Esophagus muscularis mucosa (tissue), 4 donors: ENCODE results near the gene C12orf54. TPM values are rescaled to one million over a fixed set of nuclear protein-coding genes. Genes with fewer than 3 reads are reported as not detected.
"Not testable (repeated sequence)": the region's sequence is repeated elsewhere in the genome, so short reads cannot be mapped to it uniquely, and the experiment has no call there.

Experiments
- DNase-seq: peaks from one replicate; pipeline ENCODE4 v3.0.0-alpha.2; 2017; ENCODE audit errors: extremely low spot score
- H3K27ac ChIP-seq, 4 donors: fragments of 200-600 bp; sonication (generic); replicated peaks in 1 of 4; 1 replicate in 3 of 4; 2 replicates in 1 of 4; pipeline ENCODE4 v1.5.1; 2016 to 2019; ENCODE audit warnings: mild to moderate bottlenecking in 1 of 4
- H3K27me3 ChIP-seq, 4 donors: fragments of 200-600 bp; sonication (generic); one replicate each; pipeline versions ENCODE4 v1.5.1 to v1.6.0; 2016 to 2019
- H3K36me3 ChIP-seq, 4 donors: fragments of 200-600 bp; sonication (generic); one replicate each; pipeline ENCODE4 v1.5.1; 2016 to 2019
- H3K4me1 ChIP-seq, 4 donors: fragments of 200-600 bp; sonication (generic); one replicate each; pipeline ENCODE4 v1.5.1; 2016 to 2019
- H3K4me3 ChIP-seq, 4 donors: fragments of 200-600 bp; sonication (generic); 1 replicate in 2 of 4; 2 replicates in 2 of 4; pipeline ENCODE4 v1.5.1; 2016 to 2019; ENCODE audit warnings: mild to moderate bottlenecking in 4 of 4, moderate library complexity in 1 of 4
- H3K9me3 ChIP-seq, 4 donors: fragments of 200-600 bp; sonication (generic); 1 replicate in 3 of 4; 2 replicates in 1 of 4; pipeline ENCODE4 v1.5.1; 2016 to 2019
- EP300 ChIP-seq: sonication (generic); formaldehyde crosslinking; IDR thresholded peaks from one replicate; pipeline ENCODE4 v1.6.1; 2017; ENCODE audit warnings: antibody characterized with exemption
- POLR2A ChIP-seq: fragments of 450-650 bp; IDR thresholded peaks from one replicate; pipeline ENCODE4 v1.6.1; 2017; ENCODE audit warnings: antibody characterized with exemption, moderate library complexity, mild to moderate bottlenecking, low read depth
- POLR2AphosphoS5 ChIP-seq, 2 donors: sonication (generic); formaldehyde crosslinking; IDR thresholded peaks; one replicate each; pipeline ENCODE4 v1.6.1; 2017; ENCODE audit warnings: antibody characterized with exemption in 2 of 2
- WGBS: methylation state at CpG from one replicate; pipeline ENCODE4 v1.1.5; 2018; 5-methylcytosine and 5-hydroxymethylcytosine counted together
- intact Hi-C: fragments of 100-400 bp; cut with DNase I; formaldehyde crosslinking; loops from one replicate; pipeline ENCODE4 v1.15.1; 2023
- total RNA-seq, 4 donors: library from RNA; depleted of rRNA; stranded (reverse); fragments of >200 nt; gene quantifications; one replicate each; pipeline versions ENCODE4 v1.1.0 to v1.2.1, GENCODE V29; 2016
- TF ChIP-seq, protein P1 (sequence below), 3 experiments: fragments of 200-600 bp in 2 of 3; fragments of 450-650 bp in 1 of 3; sonication (generic) in 2 of 3; IDR thresholded peaks; one replicate each; pipeline ENCODE4 v1.5.1; 2017 to 2019; ENCODE audit warnings: antibody characterized with exemption in 3 of 3, mild to moderate bottlenecking in 2 of 3, moderate library complexity in 1 of 3

C12orf54 gene
- total RNA-seq, 4 donors from 2014 or later = not detected

DNA sequence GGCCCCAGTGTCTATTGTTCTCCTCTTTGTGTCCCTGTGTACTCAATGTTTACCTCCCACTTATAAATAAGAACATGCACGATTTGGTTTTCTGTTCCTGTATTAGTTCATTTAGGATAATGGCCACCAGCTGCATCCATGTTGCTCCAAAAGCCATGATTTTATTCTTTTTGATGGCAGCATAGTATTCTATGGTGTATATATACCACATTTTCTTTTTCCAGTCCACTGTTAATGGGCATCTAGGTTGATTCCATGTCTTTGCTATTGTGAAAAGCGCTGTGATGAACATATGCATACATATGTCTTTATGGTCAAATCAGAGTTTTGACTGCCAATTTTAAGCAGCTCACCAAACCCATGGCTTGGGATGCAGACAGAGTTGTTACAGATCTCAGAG is 27.2 kb upstream of the C12orf54 start:
- TF ChIP-seq, protein P1, sequence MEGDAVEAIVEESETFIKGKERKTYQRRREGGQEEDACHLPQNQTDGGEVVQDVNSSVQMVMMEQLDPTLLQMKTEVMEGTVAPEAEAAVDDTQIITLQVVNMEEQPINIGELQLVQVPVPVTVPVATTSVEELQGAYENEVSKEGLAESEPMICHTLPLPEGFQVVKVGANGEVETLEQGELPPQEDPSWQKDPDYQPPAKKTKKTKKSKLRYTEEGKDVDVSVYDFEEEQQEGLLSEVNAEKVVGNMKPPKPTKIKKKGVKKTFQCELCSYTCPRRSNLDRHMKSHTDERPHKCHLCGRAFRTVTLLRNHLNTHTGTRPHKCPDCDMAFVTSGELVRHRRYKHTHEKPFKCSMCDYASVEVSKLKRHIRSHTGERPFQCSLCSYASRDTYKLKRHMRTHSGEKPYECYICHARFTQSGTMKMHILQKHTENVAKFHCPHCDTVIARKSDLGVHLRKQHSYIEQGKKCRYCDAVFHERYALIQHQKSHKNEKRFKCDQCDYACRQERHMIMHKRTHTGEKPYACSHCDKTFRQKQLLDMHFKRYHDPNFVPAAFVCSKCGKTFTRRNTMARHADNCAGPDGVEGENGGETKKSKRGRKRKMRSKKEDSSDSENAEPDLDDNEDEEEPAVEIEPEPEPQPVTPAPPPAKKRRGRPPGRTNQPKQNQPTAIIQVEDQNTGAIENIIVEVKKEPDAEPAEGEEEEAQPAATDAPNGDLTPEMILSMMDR (IDR thresholded peaks at IDR 0.05) = no peak
- TF ChIP-seq POLR2AphosphoS5 (IDR thresholded peaks at IDR 0.05) = no peak
- TF ChIP-seq EP300 = no peak
- TF ChIP-seq POLR2A = no peak
- Histone ChIP-seq H3K27me3 (no peaks in the 10 kb centered on the region), H3K4me1 (no peaks in the 10 kb centered on the region), H3K9me3 (no peaks in the 10 kb centered on the region), H3K36me3 (no peaks in the 10 kb centered on the region), H3K4me3 (no peak overlapping the region), H3K27ac (no peak overlapping the region)
- no peak for DNase-seq
- intact Hi-C loops = no loop called here
- 65% methylated on average over 2 of the region's 2 CpGs for WGBS

DNA sequence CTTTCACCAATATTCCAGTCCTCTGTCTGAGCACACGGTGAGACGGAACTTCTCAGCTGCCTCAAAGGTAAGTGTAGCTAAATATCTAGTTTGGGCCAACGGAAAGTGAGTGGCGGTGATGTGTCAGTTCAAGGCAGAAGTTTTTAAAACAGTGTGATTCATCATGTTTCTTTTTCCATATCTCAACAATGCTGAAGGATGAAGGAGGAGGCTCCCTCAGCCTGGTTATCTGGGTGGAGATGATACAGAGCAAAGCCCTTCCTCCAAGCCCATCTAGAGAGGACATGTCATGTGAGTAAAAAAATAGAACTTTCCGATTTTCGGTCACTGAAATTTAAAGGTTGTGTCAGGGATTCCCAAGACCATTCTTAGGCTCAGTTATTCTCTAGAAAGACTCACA is 23.0 kb upstream of the C12orf54 start:
- no peaks in the 10 kb centered on the region for H3K4me1 ChIP-seq
- intact Hi-C loops = no loop called here
- no peaks in the 10 kb centered on the region for H3K27me3 ChIP-seq
- no peaks in the 10 kb centered on the region for H3K9me3 ChIP-seq
- 89% methylated on average over 6 of the region's 6 CpGs for WGBS
- TF ChIP-seq EP300 (no peak), POLR2A (no peak), POLR2AphosphoS5 (IDR thresholded peaks at IDR 0.05) (no peak)
- TF ChIP-seq, protein P1 (IDR thresholded peaks at IDR 0.05) = no peak
- DNase-seq = no peak
- H3K27ac ChIP-seq = no peak overlapping the region
- no peaks in the 10 kb centered on the region for H3K36me3 ChIP-seq
- no peak overlapping the region for H3K4me3 ChIP-seq

DNA sequence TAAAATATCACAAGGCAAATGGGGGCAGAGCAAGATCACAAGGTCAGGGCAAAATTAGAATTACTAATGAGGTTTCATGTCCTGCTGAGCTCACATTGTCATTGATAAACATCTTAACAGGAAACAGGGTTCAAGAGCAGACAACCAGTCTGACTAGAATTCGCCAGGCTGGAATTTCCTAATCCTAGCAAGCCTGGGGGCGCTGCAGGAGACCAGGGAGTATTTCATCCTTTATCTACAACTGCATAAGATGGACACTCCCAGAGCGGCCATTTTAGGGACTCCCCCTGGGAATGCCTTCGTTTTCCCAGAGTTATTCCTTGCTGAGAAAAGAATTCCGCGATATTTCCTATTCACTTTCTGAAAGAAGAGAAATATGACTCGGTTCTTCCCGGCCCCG is 13.3 kb upstream of the C12orf54 start:
- H3K36me3 ChIP-seq, H3K4me3 ChIP-seq, H3K27me3 ChIP-seq, H3K27ac ChIP-seq, intact Hi-C loops, DNase-seq, H3K4me1 ChIP-seq: not testable (repeated sequence)
- H3K9me3 ChIP-seq = peaks cover 0 to 42% (median 20%) of the 10 kb centered on the region in 4 donors
- 80% methylated on average over 9 of the region's 9 CpGs for WGBS

DNA sequence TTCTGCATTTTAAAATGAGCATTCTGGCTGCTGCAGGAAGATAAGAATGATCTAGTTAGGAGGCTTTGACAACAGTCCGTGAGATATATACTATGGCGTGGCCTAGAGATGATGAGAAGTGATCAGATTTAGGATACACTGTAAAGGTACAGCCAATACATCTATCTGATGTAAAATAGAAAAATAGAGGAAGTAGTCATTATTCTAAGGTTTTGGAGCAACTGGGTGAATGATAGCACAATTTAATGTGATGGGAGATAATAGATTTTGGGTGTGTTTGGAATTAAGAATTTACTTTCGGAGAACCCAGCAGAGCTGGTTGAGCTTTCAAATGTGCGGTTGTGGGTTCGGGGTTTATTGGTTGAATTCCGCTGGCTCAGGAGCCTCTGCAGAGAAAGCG is 10.0 kb upstream of the C12orf54 start, which contains the start of gene ANP32D:
ANP32D (plus strand) TSS at position 301 of the 400 bp plus-strand sequence. CDS start 106 bp downstream, outside the sequence.
- Histone ChIP-seq H3K36me3 (no peaks in the 10 kb centered on the region), H3K9me3 (peaks cover 0 to 40% (median 20%) of the 10 kb centered on the region in 4 donors), H3K4me3 (no peak within 1 kb of the TSS), H3K27ac (no peak within 1 kb of the TSS), H3K27me3 (no peaks in the 10 kb centered on the region), H3K4me1 (no peaks in the 10 kb centered on the region)
- TF ChIP-seq POLR2AphosphoS5 (IDR thresholded peaks at IDR 0.05) (no peak), POLR2A (no peak), EP300 (no peak)
- TF ChIP-seq, protein P1 (IDR thresholded peaks at IDR 0.05) = no peak
- 87% methylated on average over 7 of the region's 7 CpGs for WGBS
- DNase-seq = no peak
- intact Hi-C loops = no loop called here

DNA sequence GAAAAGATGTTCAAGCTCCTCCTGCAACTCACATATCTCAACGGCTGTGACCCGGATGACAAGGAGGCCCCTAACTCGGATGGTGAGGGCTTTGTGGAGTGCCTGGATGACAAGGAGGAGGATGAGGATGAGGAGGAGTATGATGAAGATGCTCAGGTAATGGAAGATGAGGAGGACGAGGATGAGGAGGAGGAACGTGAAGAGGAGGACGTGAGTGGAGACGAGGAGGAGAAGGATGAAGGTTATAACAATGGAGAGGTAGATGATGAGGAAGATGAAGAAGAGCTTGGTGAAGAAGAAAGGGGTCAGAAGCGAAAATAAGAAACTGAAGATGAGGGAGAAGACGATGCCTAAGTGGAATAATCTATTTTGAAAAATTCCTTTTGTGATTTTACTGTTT is 9.2 kb upstream of the C12orf54 start:
- no peak for DNase-seq
- H3K4me1 ChIP-seq = no peaks in the 10 kb centered on the region
- TF ChIP-seq, protein P1 (IDR thresholded peaks at IDR 0.05) = no peak
- no peak for TF ChIP-seq EP300
- no peak for TF ChIP-seq POLR2A
- intact Hi-C loops = no loop called here
- 74% methylated on average over 9 of the region's 9 CpGs for WGBS
- no peaks in the 10 kb centered on the region for H3K36me3 ChIP-seq
- peaks cover 0 to 32% (median 18%) of the 10 kb centered on the region in 4 donors for H3K9me3 ChIP-seq
- H3K27ac ChIP-seq = no peak overlapping the region
- no peaks in the 10 kb centered on the region for H3K27me3 ChIP-seq
- H3K4me3 ChIP-seq = no peak overlapping the region

DNA sequence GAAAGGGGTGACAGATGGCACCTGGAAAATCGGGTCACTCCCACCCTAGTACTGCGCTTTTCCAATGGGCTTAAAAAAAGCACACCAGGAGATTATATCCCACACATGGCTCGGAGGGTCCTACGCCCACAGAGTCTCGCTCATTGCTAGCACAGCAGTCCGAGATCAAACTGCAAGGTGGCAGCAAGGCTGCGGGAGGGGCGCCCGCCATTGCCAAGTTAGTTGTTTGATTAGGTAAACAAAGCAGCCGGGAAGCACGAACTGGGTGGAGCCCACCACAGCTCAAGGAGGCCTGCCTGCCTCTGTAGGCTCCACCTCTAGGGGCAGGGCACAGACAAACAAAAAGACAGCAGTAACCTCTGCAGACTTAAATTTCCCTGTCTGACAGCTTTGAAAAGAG is 7.8 kb upstream of the C12orf54 start:
- H3K4me3 ChIP-seq, H3K27me3 ChIP-seq, H3K4me1 ChIP-seq, intact Hi-C loops, H3K27ac ChIP-seq, DNase-seq, H3K36me3 ChIP-seq: not testable (repeated sequence)
- H3K9me3 ChIP-seq = peaks cover 0 to 19% (median 14%) of the 10 kb centered on the region in 4 donors
- 82% methylated on average over 10 of the region's 11 CpGs for WGBS
